Femur (tissue), 1 donor: ENCODE data around the gene COX17.

ENCODE experiments used
- DNase-seq: peaks from one replicate; pipeline ENCODE4 v3.0.0-alpha.2; 2017

COX17 gene

DNA sequence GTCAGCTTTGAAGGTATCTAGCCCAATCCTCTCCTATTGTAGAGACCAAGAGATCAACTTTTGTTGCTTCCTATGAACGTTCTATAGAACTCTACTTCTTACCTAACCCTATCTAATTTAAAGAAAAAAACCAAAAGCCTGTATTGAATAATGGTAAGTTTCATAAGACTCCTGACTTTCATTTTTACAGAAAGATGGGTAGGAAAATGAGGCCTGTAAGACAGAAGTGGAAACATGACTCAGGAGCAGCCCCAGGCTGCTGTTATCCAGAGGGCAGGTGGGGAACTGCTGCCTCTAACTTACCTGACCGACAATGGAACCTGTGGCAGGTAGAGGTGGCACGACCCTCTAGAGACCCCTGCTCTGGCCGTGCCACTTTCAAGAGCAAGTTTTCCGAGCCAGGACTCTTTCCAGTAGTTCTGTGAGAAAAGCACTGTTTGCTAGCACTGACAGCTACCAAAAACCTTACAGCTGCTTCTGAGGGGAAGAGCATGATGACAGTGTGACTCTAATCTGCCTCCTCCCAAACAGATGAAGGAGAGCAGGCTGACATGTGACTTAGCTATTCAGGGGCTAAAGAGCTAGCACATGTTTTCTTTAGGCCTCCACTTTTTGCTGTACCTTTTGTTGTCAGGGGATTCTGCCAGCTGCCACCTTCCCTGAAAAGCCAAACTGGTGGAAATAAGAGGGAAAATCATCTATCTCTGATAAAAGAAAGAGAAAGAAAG, 34.3 kb downstream of the COX17 start:
- no peak for DNase-seq

DNA sequence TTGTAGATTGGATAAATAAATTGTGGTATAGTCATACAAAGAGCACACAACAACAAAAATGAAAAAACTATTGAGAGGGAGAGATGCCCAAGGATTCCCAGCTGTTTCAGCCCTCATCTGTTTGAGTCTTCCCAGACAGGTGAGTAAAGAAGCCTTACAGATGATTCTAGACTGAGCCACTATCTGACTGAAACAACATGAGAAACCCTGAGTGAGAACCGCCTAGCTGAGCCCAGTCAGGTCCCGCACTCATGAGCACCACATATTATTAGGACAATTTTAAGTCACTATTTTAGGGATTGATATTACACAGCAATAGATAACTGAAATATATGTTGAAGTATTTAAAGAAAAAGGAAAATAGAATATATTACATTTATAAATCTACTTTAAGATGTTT, 35.8 kb downstream of the COX17 start:
- no peak for DNase-seq

DNA sequence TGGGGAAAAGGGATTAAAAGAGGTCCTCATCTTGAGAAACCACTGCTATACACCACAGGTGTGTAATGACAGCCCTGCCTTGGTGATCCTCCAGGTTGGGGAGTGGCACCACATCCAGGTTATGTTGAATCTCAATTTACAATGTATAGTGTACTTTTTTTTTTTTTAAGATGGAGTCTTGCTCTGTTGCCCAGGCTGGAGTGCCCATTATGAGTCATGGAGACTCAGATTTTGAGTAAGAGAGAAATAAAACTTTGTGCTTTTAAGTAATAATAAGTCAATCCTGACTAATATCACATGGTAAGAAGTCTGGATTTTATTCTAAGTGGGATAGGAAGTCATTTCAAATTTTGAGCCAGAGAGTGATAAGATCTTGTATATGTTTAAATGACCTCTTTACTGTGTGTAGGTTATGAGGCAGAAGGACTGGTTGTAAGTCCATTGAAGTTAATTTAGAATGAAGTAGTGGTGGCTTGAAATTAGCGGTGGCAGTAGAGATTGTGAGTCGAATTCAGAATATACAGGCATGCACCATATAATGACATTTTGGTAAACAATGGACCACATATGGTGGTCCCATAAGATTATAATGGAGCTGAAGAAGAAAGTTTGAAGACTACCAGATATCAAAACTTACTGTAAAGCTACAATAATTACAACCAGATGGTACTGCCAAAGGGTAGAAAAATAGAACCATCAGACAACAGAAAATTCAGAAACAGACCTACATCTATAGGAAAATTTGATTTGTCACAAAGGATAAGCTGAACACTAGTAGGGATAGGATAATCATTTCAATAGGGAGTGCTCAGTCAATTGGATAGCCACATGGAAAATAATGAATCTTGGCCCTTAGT, 37.5 kb downstream of the COX17 start:
- no peak for DNase-seq

DNA sequence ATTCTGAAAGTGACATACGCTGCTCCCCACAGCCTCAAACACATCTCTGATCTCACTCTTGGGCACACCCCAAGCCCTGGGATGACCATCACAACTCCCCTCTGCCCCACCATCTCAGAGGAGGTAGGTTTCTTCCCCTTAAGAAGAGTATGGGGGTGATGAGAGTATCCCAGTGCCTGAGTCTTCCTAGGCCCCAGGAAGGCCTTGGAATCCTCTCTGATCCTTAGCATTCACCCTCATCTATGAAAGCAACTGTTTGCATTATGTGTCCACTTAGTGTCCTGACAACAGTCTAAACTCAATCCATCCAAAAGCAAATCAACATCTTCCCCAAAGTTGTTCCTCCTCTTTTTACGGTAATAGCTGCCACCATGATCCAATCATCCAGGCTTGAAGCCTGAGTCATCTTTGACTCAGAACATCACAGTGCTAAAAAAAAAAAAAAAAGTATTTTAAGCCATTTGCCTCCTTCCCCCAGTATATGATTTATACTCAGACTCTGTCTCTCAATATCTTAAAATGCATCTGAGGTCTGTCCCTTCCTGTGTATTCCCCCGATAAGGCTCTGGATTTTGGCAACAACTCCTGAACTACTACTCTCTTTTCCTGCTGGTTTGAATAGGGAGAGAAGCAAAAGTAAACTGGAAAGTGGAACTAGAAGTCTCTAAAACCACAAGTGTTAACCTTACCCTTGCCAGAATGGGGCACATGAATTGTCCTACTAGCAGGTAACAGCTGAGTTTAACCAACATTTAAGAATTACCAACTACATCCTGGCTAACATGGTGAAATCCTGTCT, 39.3 kb downstream of the COX17 start:
- DNase-seq, result no peak

DNA sequence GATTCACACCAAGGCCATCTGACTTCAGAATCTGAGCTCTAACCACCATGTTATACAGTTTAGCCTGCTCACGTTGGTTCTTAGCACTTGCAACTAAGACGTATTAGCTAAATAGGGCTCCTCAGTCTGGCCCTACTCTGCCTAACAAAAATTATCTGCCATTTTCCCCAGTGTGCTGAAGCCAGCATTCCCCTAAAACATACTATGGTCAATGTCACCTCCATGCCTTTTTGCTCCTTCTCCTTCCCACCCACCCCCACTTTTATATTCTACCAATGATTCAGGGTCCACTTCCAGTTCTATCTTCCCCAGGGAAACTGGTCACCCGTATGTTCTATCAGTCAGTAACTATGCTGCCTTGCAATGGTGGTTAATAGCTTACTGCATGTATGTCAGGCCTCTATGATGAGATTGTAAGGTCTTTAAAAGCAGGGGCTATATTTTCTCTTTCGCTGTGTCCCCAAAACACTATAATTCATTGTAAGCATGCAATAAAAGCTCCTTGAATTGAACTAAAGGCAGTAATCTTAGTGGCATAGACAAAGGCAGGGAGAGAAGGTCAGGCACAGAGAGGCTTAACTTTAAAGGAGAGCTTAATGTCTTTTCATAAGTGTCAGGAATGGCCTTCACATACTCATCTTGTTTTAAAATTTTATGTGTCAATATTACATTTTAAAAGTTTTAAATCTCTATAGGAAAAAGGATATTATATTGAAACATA, 40.2 kb downstream of the COX17 start:
- no peak for DNase-seq

DNA sequence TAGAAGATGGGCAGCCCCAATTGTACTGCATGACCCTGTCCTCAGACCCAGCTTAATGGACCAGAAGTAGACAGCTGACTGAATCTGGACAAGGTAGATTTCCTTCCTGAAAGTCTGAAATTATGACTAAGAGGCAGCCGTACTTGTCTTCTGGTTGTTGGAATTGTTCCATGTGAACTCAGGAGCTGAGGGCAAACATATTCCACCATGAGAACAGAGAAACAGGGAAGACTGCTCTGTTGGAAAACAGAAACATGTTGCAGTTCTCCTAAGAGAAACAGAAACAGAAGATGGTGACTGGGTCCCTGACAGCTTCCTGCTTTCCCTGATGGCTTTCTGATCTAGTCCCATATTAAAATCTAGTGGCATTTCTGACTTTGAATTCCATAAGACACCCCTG, 41.0 kb downstream of the COX17 start:
- no peak for DNase-seq

DNA sequence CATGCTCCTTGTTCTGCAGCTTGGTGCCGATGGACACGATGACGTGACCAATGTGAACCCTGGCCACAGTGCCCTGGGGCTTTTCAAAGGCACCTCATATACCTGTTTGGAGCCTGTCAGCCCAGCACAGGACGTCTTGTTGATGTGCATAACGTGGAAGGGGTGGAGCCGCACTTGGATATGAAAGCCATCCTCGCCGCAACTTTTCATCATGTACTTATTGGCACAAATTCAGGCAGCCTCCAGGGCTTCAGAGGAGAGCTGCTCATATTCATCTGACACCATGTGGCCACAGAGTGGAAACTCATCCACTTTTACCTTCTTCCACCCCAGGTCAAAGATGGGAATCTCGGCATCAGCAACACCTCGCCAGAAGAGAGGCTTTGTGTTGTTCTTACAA, 41.5 kb downstream of the COX17 start:
- no peak for DNase-seq

DNA sequence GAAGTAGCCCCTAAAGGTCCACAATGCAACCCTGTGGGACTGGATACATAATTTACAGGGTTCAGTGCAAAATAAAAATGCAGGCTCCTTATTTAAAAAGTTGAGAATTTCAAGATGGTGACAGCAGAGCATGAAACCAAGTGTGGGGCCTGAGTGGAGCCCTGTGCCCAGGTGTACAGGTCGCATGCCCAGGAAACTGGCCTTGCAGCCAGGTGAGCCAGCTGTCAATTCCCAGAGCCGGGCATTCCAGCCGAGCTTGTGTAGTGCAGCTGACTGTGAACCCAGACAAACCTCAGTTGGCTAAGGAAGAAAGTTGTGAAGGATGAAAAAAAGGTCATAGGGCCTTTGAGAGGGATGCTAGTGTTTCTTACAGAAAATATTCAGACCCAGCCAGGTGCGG, 44.4 kb downstream of the COX17 start:
- DNase-seq, result no peak

DNA sequence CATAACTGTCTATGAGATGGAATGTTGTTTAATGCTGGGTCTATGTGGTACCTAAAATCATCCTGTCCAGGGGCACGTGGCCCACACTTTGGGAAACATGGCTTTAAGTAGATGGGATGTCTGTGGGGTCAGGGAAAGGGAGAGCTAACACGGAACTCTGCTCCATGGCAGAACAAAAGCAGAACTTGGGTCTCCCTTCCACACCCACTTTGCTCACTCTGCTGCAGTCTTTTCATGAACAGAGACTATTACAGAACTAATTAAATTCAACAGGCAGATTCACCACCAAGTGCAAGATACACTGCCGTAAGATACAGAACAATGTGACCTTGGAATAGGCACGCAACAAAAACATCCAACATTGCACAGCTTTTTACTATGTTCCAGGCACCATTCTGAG, 45.0 kb downstream of the COX17 start:
- no peak for DNase-seq

DNA sequence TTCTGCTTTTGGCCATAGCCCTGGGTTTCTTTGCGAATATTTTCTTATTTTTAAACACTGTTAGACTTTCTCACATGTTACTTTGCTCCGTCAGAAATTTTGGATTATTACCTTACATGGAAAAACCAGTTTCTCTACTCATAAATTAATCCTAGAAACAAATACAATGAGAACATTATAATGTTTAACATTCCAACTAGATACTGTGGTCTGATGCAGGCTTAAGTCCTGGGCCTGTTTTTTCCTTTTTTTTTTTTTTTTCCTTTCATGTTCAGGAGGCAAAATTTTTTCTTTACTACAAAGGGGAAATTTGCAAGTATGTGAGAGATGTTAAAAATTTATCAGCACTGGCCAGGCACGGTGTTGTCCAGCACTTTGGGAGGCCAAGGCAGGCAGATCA, 45.7 kb downstream of the COX17 start:
- no peak for DNase-seq

DNA sequence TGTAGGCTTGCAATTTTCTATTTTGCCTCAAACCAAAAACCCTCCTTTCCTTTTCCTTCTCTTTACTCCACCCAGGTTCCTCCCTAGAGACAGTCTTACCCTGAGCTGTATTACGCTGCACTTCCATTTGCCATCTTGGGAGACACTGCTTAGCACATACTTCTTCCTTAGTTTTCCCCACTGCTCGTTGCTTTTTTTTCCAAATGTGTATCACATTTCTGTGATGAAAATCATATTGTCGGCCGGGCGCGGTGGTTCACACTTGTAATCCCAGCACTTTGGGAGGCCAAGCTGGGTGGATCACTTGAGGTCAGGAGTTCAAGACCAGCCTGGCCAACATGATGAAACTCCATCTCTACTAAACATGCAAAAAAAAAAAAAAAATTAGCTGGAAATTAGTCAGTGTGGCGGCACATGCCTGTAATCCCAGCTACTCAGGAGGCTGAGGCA, 46.3 kb downstream of the COX17 start:
- DNase-seq, result no peak

DNA sequence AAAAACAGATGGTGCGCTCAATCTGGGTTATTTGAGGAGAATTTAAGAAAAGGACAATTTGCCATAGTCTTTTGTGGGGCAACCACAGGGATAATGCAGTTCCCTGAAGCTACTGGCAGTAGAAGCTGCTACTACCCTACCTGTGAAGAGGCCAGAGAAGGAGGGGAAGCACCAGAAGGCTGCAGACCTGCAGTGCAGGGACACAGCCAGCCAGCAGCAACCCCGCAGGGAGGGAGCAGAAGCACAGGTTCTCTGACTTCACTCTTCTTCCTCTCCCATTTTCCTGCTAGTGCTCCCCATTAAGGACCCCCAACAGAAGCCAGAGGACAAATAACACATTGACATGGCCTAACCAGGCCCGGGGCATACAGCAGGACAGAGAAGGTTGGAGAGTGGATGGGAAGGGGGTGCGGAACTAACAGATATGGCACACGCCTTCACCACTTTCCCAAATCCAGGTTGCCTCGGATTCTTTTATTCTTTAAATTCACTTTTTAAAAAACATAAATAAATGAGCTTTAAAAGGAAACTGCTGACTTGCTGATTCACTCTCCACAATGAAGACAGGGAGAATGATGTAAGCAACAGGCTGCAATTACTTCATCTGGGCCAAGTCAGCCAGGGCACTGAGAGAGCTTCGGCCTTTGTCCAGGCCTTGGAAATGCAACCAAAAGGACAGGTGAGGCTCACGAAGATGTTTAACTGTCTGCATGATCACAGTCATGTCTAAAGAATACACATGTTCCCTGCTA, 46.9 kb downstream of the COX17 start:
- DNase-seq, result no peak

DNA sequence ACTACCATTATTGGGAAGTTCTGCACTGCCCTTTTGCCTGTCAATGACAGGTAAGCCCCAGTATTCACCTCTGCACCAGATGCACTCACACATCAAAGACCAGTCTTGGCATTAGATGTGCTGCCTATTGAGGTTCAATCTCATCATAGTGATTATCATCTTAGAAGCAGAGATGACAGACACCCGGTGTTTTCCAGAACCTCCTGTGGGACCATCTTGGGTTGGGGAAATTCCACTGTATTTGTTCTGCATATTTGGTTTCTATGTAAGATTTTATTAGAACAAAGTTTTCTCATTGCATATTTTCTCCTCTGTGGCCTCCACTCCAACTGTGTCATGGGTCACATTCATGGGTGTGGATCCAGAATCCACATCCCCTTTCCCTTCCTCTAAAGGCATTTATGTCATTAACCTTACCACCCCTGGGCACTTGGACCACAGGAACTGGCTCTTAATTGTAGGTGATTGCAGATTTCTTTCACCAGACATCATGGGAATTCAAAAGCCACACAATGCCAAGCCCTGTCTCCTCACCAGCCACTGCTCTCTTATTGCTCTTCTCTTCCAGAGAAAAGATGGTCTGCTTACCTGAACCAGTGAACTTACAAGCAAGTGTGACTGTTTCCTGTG, 48.3 kb downstream of the COX17 start:
- no peak for DNase-seq

DNA sequence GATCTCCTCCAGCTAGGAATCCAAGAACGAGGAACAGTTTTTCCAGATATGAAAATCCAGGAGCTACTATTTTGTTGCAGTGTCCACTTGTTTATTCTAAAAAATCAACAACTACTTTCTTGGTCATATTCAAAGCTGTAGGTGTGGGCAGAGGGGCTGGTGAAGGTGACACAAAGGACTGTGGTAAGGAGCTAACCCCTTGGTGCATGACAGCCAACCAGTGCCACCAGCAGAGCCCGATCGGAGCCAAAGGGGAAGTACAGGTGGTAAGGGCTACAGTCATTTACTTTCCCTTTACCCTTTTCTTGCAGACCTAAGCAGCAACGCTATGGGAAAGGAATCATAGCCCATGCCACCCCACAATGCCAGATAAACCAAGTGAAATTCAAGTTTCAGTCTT, 48.8 kb downstream of the COX17 start:
- no peak for DNase-seq

DNA sequence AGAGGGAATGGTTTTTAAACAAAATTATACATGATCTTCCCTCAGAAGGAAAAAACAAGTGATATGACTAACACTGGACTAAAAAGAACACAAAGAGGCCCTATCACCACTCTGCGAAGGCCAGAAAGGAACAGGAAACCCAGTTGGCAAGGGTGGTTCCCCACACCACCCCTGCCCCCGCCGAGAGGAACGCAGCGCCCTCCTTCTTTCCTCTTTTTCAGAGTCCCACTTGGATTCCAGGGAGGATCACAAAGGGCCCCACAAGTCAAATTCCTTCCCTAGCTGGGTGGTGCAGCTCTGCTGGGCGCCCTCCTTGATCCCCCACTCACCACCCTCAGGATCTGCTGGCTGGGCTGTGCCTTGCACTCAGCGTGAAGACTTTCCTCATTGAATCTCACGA, 49.7 kb downstream of the COX17 start:
- no peak for DNase-seq

DNA sequence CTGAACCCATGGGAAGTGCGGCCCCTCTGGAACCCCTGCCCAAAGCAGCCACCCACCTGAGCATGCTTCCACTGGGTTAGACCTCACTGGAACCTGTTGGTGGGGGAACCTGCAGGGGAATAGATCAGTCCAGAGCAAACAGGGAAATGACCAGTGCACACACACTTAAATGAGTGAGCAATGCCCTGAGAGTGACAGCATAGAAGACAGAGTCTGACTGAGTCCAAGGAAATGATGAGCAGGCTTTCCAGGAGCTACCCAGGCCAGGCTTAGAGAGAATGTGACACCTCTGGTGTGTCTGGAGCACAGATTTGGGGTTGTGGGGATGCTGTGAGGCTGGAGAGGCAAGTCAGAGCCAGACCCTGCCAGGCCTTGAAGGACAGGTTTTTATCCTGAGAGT, 51.0 kb downstream of the COX17 start:
- DNase-seq, result no peak

DNA sequence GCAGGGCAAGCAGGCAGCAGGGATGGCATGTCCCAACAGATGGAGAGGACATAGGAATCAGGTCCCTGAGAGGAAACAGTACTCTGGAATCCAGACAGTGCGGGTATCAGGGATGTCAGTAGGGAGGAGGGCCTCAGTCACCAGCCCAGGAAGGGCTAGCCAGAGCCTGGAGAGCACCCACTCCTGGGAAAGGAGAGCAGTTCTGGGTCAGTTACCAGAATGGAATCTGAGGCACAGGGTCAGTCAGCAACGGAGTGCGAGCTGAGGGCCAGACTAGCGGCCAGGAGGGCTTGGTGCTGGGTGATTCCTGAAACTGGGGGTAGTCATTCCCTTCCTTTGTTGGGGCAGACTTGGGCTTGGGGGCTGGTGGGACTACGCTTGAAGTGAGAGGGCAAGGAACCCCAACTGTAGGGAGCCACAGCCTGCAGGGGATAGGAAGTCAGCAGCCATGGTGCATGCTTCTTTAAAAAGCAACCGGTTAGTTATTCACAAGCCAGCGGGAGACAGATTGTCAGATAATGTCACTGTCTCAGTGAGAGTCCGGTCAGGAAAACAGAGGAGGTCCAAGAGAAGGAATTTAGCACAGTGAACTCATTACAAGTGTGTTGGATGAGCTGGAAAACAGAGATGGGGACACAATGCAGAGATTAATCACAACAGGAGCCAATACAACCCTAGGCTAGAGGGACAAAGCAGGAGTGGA, 51.6 kb downstream of the COX17 start:
- DNase-seq, result no peak

DNA sequence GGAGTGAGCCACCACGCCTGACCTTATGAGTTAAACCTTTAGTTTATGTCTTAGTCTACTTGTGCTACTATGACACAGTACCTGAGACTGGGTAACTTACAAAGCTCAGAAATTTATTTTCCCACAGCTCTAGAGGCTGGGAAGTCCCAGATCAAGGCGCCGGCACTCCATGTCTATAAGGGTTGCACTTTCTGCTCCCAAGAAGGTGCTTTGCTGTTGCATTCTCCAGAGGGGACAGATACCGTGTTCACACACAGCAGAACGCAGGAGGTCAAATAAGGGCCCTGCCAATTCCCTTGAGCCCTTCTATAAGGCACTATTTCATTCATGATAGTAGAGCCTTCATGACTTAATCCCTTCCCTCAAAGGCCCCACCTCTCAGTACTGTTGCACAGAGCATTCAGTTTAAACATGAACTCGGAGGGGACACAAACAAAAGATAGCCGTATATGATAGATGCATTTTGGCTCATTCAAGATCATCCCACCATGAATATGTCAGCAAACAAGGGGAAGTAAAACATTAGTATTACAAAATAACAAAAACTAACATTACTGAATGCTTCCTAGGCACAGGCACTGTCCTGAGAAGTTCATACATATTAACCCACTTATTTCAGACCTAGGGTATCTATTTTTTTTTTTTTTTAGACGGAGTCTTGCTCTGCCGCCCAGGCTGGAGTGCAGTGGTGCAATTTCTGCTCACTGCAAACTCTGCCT, 53.0 kb downstream of the COX17 start:
- DNase-seq, result no peak

DNA sequence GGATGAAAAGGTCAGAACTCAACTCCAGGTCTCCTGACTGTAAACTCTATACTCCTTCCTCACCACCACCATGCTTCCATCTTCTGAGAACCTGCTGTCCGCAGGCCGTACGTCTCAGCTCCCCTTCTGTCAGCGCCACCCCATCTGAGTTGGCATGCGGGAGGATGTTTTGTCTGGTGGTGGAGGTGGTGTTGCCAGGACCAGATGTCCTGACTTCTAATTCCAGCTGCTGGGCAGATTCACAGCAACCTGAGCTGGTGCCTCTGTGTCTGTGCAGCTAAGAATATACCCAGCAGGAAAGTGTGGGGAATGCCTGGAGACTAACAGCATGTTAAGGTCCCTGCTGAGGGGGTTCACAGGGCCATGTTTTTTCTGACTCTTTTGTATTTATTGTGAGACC, 56.3 kb downstream of the COX17 start:
- DNase-seq, result no peak
